Measurements from ENCODE around the gene SPTA1.

Gene SPTA1

GRCh38 chr1:158577561-158577960 is 109.0 kb downstream of the SPTA1 start:
- TF ChIP-seq, protein P1, sequence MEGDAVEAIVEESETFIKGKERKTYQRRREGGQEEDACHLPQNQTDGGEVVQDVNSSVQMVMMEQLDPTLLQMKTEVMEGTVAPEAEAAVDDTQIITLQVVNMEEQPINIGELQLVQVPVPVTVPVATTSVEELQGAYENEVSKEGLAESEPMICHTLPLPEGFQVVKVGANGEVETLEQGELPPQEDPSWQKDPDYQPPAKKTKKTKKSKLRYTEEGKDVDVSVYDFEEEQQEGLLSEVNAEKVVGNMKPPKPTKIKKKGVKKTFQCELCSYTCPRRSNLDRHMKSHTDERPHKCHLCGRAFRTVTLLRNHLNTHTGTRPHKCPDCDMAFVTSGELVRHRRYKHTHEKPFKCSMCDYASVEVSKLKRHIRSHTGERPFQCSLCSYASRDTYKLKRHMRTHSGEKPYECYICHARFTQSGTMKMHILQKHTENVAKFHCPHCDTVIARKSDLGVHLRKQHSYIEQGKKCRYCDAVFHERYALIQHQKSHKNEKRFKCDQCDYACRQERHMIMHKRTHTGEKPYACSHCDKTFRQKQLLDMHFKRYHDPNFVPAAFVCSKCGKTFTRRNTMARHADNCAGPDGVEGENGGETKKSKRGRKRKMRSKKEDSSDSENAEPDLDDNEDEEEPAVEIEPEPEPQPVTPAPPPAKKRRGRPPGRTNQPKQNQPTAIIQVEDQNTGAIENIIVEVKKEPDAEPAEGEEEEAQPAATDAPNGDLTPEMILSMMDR (conservative IDR thresholded peaks at IDR 0.05): no peak
- no peak overlapping the region for H3K27ac ChIP-seq

GRCh38 chr1:158572226-158572625 is 114.3 kb downstream of the SPTA1 start:
- TF ChIP-seq, protein P1 (conservative IDR thresholded peaks at IDR 0.05): no peak
- no peak overlapping the region for H3K27ac ChIP-seq

GRCh38 chr1:158570480-158570879 is 116.0 kb downstream of the SPTA1 start, which contains the start of gene OR6P1:
TSS of gene OR6P1 (minus strand) at chr1:158570580. CDS start at chr1:158563604, 6,976 bp downstream.
- TF ChIP-seq, protein P1 (conservative IDR thresholded peaks at IDR 0.05): no peak

DNA sequence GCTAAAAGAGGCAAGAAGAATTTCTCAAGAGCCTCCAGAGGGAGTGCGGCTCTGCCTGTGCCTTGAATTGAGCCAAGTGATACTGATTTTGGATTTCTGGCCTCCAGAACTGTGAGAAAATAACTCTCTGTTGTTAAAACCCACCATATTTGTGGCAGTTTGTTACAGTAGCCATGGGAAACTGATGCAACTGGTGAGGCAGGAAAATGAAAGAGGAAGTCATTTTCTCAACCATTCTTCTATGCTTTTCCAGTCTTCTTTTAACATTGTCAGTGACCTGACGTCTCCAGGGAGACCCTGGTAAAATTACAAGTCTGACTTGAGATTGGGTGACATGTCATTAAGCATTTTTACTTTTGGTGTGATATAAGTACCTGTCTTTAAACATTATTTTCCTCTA is 121.9 kb downstream of the SPTA1 start:
- no peak overlapping the region for H3K27ac ChIP-seq
- TF ChIP-seq, protein P1 (conservative IDR thresholded peaks at IDR 0.05): no peak

More at GRCh38 chr1:158570480-158570879, 116.0 kb downstream of the SPTA1 start, which contains the start of gene OR6P1:
- H3K27ac ChIP-seq: no peak within 1 kb of the TSS

DNA sequence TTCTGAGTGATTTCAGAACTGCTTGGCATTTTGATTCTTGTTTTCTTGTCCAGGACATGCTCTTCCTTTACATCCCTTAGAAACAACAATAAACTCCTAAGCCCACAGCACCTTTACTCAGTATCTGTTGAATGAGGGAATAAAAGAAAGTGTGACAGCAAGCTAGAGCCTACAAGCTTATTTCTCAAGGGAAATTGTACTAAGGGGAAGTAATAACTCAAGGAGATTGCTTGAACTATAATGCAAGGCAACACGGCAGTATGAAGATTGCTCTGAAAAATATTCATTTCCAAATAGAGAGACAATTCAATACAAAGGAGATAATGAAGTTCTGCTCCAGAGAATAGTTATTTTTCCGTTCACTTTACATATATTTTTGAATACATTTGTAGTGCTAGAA is 122.7 kb downstream of the SPTA1 start:
- H3K27ac ChIP-seq: no peak overlapping the region
- TF ChIP-seq, protein P1 (conservative IDR thresholded peaks at IDR 0.05): no peak

All from VCaP (cell line).